Measurements from ENCODE around the gene GLB1L2. TPM values are rescaled to one million over a fixed set of nuclear protein-coding genes. Genes with fewer than 3 reads are reported as not detected.

GLB1L2 gene
- total and polyA plus RNA-seq, 2 of the 4 experiments (the other 2 are of a cell fraction): under 0.01 to 0.26 TPM

DNA sequence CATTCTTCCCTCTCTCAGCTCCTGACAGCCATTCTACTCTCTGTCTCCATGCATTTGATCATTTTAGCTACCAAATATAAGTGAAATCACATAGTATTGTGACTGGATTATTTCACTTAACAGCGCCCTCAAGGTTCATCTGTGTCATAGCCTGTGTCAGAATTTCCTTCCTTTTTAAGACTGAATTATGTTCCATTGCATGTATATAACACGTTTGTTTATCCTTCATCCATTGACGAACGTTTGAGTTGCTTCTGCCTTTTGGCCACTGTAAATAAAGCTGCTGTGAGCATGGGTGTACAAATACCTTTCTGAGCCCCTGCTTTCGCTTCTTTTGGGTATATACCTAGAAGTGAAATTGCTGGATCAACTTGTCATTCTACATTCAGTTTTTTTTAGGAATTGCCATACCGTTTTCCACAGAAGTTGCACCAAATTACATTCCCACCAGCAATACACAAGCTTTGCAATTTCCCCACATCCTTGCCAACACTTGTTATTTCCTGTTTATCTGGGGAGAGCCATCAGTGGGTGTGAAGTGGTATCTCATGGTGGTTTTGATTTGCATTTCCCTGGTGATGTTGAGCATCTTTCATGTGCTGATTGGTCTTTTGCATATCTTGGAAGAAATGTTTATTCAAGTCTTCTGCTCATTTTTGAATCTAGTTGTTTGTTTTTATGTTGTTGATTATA lies 17.5 kb downstream of the GLB1L2 start:
- dilution Hi-C loops (cut with HindIII; ENCODE audit: low sequenced_read_pairs, unreplicated experiment) (no loop called here), in situ Hi-C loops (cut with MboI; ENCODE audit: low sequenced_read_pairs) (no loop called here), intact Hi-C loops (cut with micrococcal nuclease) (no loop called here)
- ATAC-seq (ENCODE audit: low read depth) (no peak), DNase-seq (no peak)
- Histone ChIP-seq H3K14ac (replicated peaks; ENCODE audit: low read depth, low read length) (no peak overlapping the region), H4K5ac (ENCODE audit: low read depth, low read length) (no peak overlapping the region), H3K79me1 (ENCODE audit: low read depth in 1 of 2, low read length in 2 of 2) (no peaks in the 10 kb centered on the region), H3K4ac (ENCODE audit: low read depth, low read length) (no peak overlapping the region), H3K4me1 (ENCODE audit: control insufficient read depth, insufficient read depth, low read length) (no peaks in the 10 kb centered on the region), H3K9me1 (ENCODE audit: insufficient read depth, low read length) (no peaks in the 10 kb centered on the region), H3K9ac (ENCODE audit: low read depth, low read length) (no peak overlapping the region), H2BK15ac (ENCODE audit: low read depth, low read length) (no peak overlapping the region), H3K4me3 (ENCODE audit: insufficient read depth, low read depth, low read length) (no peak overlapping the region), H4K91ac (ENCODE audit: insufficient read depth, low read depth, low read length) (no peak overlapping the region), H3K56ac (ENCODE audit: extremely low read depth, insufficient read depth, low read length) (no peak overlapping the region), H3K23ac (ENCODE audit: low read depth, low read length) (no peak overlapping the region), H2AK5ac (ENCODE audit: low read depth, low read length) (no peak overlapping the region), H3K27ac (ENCODE audit: insufficient read depth, low read length) (no peak overlapping the region), H3K36me3 (ENCODE audit: control insufficient read depth, insufficient read depth, low read length) (no peaks in the 10 kb centered on the region), H3K27me3 (ENCODE audit: control insufficient read depth, insufficient read depth, low read length) (no peaks in the 10 kb centered on the region), H3K18ac (ENCODE audit: low read depth, low read length) (no peak overlapping the region), H2AFZ (replicated peaks; ENCODE audit: low read length, poor library complexity) (no peak overlapping the region), H4K8ac (ENCODE audit: low read depth in 2 of 2, low read length in 2 of 2) (no peak overlapping the region), H4K20me1 (ENCODE audit: insufficient read depth, low read length) (no peaks in the 10 kb centered on the region), H2BK20ac (ENCODE audit: low read depth, low read length) (no peak overlapping the region), H3K4me2 (ENCODE audit: low read depth, low read length) (no peak overlapping the region), H3K9me3 (ENCODE audit: control insufficient read depth, insufficient read depth, low read length) (peaks cover 8% of the 10 kb centered on the region; the same call in 1 of the 2 replicates), H2BK5ac (ENCODE audit: low read depth, low read length, poor library complexity, severe bottlenecking) (no peak overlapping the region), H2BK120ac (ENCODE audit: low read depth, low read length) (no peak overlapping the region), H2AK9ac (replicated peaks; ENCODE audit: low read depth, low read length, poor library complexity) (no peak overlapping the region)
- CTCF ChIA-PET: no interaction called here
- POLR2A ChIA-PET (ENCODE audit: unreplicated experiment): no interaction called here
- TF ChIP-seq MAZ (IDR thresholded peaks at IDR 0.05; ENCODE audit: borderline replicate concordance, low read depth, low read length): no peak
- TF ChIP-seq, protein P1, sequence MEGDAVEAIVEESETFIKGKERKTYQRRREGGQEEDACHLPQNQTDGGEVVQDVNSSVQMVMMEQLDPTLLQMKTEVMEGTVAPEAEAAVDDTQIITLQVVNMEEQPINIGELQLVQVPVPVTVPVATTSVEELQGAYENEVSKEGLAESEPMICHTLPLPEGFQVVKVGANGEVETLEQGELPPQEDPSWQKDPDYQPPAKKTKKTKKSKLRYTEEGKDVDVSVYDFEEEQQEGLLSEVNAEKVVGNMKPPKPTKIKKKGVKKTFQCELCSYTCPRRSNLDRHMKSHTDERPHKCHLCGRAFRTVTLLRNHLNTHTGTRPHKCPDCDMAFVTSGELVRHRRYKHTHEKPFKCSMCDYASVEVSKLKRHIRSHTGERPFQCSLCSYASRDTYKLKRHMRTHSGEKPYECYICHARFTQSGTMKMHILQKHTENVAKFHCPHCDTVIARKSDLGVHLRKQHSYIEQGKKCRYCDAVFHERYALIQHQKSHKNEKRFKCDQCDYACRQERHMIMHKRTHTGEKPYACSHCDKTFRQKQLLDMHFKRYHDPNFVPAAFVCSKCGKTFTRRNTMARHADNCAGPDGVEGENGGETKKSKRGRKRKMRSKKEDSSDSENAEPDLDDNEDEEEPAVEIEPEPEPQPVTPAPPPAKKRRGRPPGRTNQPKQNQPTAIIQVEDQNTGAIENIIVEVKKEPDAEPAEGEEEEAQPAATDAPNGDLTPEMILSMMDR (conservative IDR thresholded peaks at IDR 0.05; ENCODE audit: low read depth, low read length): no peak
- no peak for TF ChIP-seq RFX5 (IDR thresholded peaks at IDR 0.05; ENCODE audit: low read depth, low read length)
- no peak for TF ChIP-seq SMC3 (IDR thresholded peaks at IDR 0.05; ENCODE audit: low read depth, low read length)
- TF ChIP-seq RAD21 (IDR thresholded peaks at IDR 0.05; ENCODE audit: low read length): no peak
- no peak for TF ChIP-seq MAFK (IDR thresholded peaks at IDR 0.05; ENCODE audit: low read depth, low read length)
- no peak for TF ChIP-seq FOS (IDR thresholded peaks at IDR 0.05; ENCODE audit: low read depth, low read length)
- TF ChIP-seq, protein P2, sequence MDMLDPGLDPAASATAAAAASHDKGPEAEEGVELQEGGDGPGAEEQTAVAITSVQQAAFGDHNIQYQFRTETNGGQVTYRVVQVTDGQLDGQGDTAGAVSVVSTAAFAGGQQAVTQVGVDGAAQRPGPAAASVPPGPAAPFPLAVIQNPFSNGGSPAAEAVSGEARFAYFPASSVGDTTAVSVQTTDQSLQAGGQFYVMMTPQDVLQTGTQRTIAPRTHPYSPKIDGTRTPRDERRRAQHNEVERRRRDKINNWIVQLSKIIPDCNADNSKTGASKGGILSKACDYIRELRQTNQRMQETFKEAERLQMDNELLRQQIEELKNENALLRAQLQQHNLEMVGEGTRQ (IDR thresholded peaks at IDR 0.05; ENCODE audit: low read depth, low read length): no peak
- TF ChIP-seq CHD1 (IDR thresholded peaks at IDR 0.05; ENCODE audit: low read depth, low read length): no peak
- TF ChIP-seq NFE2L2 (IDR thresholded peaks at IDR 0.05; ENCODE audit: low read depth, low read length): no peak
- TF ChIP-seq CEBPB (IDR thresholded peaks at IDR 0.05; ENCODE audit: low read depth, low read length): no peak
- BruUV-seq (replicated peaks): no TSS peak
- WGBS, 2 experiments (ENCODE audit: extremely low coverage in 2 of 2, insufficient read length in 1 of 2): no CpG with 5 or more reads among the region's 6 CpGs
